HK-2 (cell line): ENCODE data around the gene PEMT.
A peak's percentile ranks its signal among the peaks of the same experiment; 100 is the strongest.

Source experiments
- DNase-seq: peaks from one replicate; pipeline ENCODE4 v3.0.0-alpha.2; 2018; ENCODE audit not compliant: unreplicated experiment

The PEMT gene

DNA sequence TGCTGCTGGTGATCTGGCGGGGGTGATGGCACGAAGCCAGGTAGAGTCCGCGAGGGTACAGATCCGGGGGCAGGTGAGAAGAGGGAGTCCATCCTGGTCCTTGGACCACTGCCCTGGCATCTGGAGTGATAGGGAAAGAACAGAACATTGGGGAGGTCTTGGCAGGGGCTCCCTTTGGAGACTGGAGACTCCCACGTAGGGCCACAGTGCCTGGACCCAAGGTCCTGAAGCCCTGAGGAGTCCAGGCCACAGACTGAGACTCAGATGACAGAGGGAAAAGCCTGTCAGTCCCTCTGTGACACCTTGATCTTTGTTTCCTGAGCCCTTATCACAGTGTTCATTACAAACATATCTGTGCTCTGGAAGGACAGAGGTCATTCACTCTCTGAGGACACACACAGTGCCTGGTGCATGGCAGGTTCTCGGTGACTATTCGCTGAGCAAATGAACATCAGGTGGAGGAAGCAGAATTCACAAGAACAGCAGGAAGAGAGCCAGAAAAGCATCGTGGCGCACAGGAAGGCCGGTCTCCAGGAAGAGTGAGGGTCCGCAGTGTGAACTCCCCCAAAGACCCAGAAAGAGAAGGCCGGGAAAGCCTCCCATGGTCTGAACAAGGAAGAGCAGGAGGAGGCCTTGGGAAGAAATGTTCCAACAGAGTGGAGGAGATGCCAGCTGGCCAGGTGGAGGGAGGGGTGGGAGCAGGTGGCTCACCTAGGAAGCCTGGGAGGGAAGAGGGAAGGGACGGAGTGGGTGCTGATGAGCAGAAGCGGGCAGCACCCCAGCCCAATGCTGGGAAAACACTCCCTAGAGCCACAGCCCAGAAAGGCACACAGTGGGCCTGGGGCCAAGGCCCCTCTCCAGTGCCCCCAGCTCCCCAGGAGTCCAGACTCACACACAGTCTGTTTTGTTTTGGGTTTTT lies 20.5 kb downstream of the PEMT start:
- no peak for DNase-seq

- DNase-seq = peak; percentile 41
Observed at GRCh38 chr17:17570140-17570797, 21.2 kb downstream of the PEMT start.

DNA sequence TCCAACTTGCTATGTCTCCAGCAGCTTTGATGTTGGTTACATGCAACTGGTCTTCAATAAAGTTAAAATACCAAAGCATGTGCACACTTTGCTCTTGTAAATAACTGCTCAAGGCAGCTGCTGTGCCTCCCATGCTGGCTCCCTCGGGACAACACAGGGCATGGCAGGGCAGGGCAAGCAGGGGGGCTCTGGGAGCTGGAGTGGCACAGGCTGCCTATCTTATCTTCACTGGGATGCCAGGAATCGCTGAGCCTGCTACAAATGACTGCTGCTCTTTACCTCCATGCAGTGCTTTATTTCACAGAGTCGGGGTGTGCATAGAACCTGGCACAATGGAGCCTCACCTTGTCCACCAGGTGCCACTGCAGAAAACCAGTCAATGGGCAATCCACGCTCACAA lies 21.8 kb downstream of the PEMT start:
- no peak for DNase-seq

DNA sequence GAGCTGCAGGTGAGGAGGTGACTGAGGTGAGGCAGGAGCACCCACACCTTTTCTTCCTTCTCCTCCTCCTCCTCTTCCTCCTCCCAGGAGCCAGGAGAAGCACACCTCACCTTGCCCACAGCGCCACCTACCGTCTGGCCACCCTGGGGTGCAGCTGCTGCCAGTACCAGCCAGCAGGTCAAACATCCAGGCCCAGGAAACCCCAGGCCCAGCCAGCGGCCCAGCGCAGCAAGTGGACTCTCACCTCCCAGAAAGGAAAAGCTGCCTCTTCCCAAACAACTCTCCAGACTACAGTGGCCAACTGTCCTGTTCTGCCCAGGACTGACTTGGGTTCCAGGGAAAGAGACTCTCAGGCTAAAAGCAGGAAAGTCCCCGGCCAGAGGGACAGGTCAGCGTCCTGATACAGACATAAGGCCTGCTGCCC lies 22.7 kb downstream of the PEMT start:
- peak; percentile 86 for DNase-seq

GRCh38 chr17:17567631-17568030 lies 23.9 kb downstream of the PEMT start:
- no peak for DNase-seq

GRCh38 chr17:17566896-17567513 lies 24.5 kb downstream of the PEMT start:
- DNase-seq = no peak

GRCh38 chr17:17565471-17566339 lies 25.8 kb downstream of the PEMT start:
- no peak for DNase-seq

DNA sequence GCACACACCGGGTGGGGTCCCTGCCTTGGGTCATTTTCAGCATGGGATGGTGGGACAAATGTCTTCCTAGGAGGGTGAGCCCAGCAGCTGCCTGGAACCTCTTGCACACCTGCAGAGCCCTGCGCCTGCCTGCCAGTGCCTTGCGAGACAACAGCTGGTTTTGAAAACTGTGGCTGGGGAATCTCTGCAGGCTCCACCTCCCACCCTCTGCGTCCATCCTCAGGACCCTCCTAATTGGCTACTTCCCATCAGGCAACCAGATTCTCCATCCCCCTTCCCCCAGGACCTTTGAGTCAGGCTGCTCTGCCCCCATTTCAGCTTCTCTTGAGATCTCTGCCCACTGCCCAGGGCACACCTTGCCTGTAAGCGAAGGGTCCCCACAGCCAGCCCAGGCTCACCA lies 26.6 kb downstream of the PEMT start:
- DNase-seq = no peak

GRCh38 chr17:17564323-17564722 lies 27.2 kb downstream of the PEMT start:
- DNase-seq = no peak

- no peak for DNase-seq
Observed at GRCh38 chr17:17563530-17563929, 28.0 kb downstream of the PEMT start.

DNA sequence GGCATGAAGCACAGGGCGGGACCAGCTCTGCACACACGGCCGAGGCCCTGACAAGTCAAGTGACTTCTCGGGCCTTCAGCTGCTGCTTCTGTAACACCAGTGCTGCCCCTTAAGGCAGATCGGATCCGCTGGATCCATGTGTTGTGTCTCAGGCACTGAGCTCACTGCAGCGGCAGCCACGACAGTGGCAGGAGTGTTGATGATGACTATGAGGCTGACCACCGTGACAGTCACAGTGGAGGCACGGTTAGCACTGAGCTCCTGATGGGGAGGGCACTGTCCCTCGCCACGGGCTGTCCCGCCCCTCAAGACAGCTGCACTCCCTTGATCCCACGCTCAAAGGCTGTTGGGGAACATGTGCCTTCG lies 29.4 kb downstream of the PEMT start:
- DNase-seq = no peak

DNA sequence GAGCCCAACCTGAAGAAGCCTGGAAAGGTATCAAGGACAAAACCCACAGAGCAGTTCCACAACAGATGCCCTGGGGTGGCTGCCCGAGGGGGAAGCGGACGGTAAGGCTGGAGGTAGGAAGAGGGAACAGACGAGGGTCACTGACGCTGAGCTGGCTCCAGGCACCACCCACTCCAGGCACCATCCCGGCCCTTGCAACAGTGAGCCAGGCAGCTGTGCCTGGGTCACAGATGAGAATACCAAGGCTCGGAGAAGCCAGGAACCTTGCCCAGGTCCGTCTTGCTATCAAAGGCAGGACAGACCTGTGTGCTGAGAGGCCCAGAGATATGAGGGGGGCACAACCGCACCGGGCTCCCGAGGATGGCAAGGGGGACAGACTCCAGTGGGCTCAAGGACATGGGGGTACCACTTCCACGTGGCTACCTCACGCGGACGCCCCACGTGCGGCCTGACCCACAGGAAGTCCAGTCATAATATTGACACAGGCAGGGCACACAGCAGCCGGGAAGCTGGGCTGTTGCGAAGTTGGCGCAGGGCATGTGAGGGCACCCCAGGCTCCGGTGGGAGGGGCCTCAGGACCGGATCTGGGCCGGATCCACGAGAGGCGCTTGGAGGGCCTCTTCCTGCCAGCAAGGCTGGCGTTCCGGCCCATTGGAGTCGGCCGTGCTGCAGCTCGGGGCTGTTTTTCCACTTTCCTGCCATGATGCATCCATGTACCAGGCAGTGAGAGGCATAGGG lies 29.9 kb downstream of the PEMT start:
- DNase-seq = no peak

DNA sequence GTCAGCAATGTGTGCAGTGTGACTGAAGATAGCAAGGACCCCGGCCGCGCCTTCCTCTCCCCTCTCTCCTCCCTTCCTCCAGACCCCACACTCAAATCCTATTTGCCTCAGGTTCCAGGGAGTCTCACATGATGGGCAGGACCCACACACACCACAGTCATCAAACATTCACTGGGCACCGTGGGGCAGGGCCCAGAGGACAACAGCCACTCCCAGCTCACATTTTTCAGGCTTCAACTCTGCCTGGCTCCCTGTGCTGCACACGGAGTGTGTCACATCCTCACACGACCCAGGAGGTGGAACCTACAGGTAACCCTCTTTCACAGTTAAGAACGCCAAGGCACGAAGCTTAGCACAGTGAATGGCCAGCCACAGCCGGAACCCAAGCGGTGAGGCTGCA lies 30.5 kb downstream of the PEMT start:
- DNase-seq = no peak

GRCh38 chr17:17560167-17560566 lies 31.3 kb downstream of the PEMT start:
- no peak for DNase-seq

- DNase-seq = no peak
Observed at GRCh38 chr17:17559164-17559563, 32.3 kb downstream of the PEMT start.

GRCh38 chr17:17558431-17558830 lies 33.1 kb downstream of the PEMT start:
- DNase-seq = no peak

DNA sequence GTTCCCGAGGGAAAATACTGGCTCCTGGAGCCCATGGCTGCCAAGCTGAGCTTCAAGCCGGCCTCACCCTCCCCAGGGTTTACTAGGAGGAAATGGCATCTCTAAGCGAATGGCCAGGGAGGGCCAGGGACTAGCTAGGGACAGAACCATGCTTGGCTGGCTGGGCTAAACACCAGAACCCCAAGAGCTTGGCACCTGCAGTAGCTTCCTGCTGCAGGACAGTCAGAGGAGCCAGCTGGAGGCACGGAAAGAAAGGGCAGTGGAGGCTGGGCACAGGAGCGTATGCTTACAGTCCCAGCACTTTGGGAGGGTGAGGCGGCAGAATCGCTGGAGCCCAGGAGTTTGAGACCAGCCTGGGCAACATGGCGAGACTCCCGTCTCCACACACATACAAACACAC lies 33.7 kb downstream of the PEMT start:
- no peak for DNase-seq

GRCh38 chr17:17556671-17557070 lies 34.8 kb downstream of the PEMT start:
- no peak for DNase-seq

GRCh38 chr17:17555906-17556305 lies 35.6 kb downstream of the PEMT start:
- no peak for DNase-seq

DNA sequence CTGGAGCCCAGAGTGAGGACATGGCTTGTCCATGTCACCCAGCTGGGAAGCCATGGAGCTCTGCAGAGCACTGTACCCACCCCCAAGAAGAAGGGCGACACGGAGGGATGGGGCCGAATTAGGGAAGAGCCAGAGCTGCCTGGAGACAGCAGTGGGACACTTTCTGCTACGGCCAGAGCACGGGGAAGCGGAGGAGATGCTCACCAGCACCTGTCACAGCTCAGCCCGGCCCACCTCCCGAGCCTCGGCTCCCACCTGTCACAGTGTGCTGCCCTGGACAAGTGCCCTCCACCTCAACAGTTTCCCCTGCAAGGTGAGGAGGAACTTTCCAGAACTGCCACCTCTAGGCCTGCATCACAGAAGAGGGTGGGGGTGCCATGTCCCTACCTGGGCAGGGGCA lies 36.4 kb downstream of the PEMT start:
- DNase-seq = no peak

- DNase-seq = no peak
Observed at GRCh38 chr17:17554266-17554665, 37.2 kb downstream of the PEMT start.
